ENCODE measurements around the gene TNFAIP8L3.

- TF ChIP-seq CTCF (IDR thresholded peaks at IDR 0.05) = no peak
- no peak for TF ChIP-seq EZH2phosphoT487 (IDR thresholded peaks at IDR 0.05)
- TF ChIP-seq EZH2 (IDR thresholded peaks at IDR 0.05) = no peak
Measured at GRCh38 chr15:51016615-51017014, 78.1 kb downstream of the TNFAIP8L3 start.

All from neural progenitor cell (in vitro differentiated cells).